GM12891 (cell line): ENCODE measurements around the gene PLXND1.

Experiments
- POLR2A ChIP-seq: IDR thresholded peaks from 2 replicates; pipeline ENCODE4 v1.6.1; 2011; ENCODE audit warnings: low read depth, low read length, control low read depth
- POLR2AphosphoS5 ChIP-seq: IDR thresholded peaks from 2 replicates; pipeline ENCODE4 v1.6.1; 2011; ENCODE audit warnings: low read depth, low read length, control low read depth
- POU2F2 ChIP-seq: IDR thresholded peaks from 2 replicates; pipeline ENCODE4 v1.6.1; 2011; ENCODE audit warnings: low read depth, mild to moderate bottlenecking, control low read depth, low read length, moderate library complexity
- SPI1 ChIP-seq: IDR thresholded peaks from 2 replicates; pipeline ENCODE4 v1.6.1; 2011; ENCODE audit warnings: low read depth, low read length, control low read depth
- TAF1 ChIP-seq: IDR thresholded peaks from 2 replicates; pipeline ENCODE4 v1.6.1; 2011; ENCODE audit warnings: low read depth, low read length, control low read depth

- TF ChIP-seq POLR2A (no peak), SPI1 (no peak), TAF1 (no peak), POLR2AphosphoS5 (no peak), POU2F2 (no peak)
Observed at GRCh38 chr3:129648391-129648790, 41.9 kb upstream of the PLXND1 start.
